GM19467 (cell line): ENCODE data around the gene TM4SF20.
"Not testable (repeated sequence)": the region's sequence is repeated elsewhere in the genome, so short reads cannot be mapped to it uniquely, and the experiment has no call there.

Source experiments
- ATAC-seq: cut with Tn5 transposase; IDR thresholded peaks from one replicate; pipeline ENCODE4 v1.9.1; 2021; ENCODE audit warnings: mild to moderate bottlenecking, moderate library complexity; ENCODE audit not compliant: unreplicated experiment

TM4SF20 gene

GRCh38 chr2:227398684-227399670 lies 19.9 kb upstream of the TM4SF20 start:
- no peak for ATAC-seq

GRCh38 chr2:227397562-227397961 lies 18.5 kb upstream of the TM4SF20 start:
- no peak for ATAC-seq

DNA sequence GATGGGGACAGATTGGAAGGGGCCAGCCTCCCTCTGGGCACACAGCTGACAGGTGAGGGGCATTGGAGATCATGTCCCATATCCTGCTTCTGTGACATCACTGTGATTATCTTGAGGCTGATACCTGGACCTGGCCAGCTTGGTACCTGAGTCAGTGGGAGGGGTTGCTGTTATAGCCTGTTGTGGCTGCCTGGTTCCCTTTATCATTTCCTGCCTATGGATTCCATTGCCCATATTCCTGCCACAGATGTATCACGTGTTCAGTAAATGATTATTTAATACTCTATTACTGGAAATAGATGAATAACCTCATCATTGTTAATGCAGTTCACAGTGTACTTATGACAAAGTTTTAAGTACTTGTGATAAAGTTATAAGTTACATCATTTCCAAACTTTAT lies 16.4 kb upstream of the TM4SF20 start:
- no peak for ATAC-seq

DNA sequence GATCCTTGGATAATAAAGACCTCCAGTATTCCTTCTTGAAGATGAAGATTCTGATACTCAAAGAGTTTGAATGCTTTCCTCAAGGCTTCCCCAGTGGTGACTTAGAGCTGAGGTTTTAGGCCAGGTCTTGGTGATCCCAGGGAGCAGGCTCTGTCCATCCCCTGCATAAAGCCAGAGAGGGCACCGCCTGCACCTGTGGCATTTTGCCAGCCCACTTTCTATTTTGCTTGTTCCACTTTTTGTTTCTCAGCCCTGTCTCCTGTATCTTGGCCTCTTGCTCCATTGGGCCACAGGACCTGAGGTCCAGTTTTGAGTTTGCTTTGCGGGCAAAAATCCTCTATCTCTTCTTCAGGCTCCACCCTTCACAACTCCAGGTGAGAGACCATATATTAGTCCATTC lies 15.3 kb upstream of the TM4SF20 start:
- no peak for ATAC-seq

DNA sequence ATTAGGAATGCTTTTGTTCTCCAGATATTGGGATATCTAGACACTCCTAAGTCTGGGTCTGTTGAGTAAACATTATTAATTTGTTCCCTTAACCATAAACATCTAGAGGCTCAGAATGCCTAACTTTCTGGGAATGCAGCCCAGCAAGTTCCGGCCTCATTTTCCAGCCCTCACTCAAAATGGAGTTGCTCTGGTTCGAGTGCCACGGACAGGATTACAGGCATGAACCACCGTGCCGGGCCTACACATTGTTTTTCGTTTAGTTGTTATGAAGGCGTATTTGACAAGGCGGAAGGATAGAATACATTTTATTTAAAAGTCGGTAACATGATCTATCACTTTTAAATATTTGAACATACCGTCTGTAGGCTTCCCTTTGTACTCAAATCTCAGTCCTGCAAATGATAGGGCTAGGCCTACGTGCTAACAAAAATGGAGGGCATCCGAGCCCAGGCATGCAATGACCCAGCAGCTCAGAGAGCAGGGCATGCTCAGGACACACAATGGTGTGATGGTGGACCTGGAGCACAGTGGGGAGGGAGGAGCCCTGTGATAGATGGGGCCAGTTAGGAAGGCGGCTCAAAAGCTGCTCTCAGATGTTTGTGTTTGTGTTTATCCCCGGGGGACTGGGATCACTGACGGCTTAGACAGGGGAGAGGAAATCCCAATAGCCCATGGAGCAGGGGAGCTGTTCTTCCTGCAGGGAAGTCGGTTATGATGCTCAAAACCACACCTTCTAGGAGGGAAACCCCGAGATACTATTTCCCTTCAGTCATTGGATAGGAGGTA lies 11.6 kb upstream of the TM4SF20 start:
- ATAC-seq: no peak

- ATAC-seq: no peak
Measured at GRCh38 chr2:227389661-227390060, 10.6 kb upstream of the TM4SF20 start.

DNA sequence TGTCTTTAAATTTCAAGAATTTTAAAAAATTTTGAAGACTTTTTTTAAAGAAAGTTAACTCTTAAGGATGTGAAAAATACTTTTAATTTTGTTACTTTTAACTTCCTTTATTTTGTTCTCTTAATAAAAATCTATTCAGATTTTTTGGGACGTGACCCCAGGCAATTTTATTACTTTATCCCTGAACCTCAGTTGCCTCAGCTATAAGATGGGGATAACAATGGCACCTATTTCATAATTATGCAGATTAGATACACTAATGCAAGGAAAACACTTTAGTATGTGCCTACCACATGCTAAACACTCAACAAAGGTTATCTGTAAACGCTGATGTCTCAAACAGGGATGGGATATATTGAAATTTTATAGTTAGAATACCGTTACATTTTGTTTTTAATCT lies 10.1 kb upstream of the TM4SF20 start:
- no peak for ATAC-seq

GRCh38 chr2:227388537-227389011 lies 9.5 kb upstream of the TM4SF20 start:
- ATAC-seq: no peak

DNA sequence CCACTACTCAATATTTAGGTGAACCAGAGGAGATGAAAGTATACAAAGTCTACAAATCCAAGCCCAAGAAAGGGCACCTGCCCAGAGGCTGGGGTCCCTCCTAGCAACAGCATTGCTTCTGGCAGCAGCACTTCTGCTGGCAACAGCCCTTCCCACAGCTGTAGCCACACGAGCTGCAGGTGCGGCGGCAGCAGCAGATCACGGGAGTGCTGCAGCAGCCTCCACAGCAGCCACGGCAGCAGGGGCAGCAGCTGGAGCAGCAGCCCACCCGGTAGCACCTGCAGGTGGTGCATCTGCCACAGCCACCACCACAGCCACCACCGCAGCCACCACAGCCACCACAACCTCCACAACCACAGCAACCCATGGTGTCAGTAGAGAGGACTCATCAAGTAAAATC lies 8.5 kb upstream of the TM4SF20 start, which contains the start of gene SCYGR1:
TSS of gene SCYGR1 (minus strand) at position 367 of the 400 bp plus-strand sequence. CDS start at position 367, 0 bp downstream.
- ATAC-seq: not testable (repeated sequence)

DNA sequence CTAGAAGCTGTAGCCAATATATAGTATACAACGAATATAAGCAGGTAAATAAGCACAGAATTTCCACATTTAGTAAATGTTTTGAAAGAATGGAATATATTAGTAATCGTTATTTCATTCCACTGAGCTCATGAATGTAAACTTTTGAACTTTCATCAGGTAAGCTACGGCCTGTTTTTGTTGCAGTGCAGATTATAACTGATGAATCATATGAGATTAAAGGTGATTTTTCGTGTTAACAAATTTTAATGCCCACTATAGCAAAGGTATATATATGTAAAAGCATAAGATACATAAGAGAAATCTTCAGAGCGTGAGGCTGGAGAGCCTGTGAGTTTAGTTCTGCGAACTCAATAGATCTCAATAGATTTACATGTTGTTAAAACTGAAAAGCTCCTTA lies 7.5 kb upstream of the TM4SF20 start:
- ATAC-seq: no peak

DNA sequence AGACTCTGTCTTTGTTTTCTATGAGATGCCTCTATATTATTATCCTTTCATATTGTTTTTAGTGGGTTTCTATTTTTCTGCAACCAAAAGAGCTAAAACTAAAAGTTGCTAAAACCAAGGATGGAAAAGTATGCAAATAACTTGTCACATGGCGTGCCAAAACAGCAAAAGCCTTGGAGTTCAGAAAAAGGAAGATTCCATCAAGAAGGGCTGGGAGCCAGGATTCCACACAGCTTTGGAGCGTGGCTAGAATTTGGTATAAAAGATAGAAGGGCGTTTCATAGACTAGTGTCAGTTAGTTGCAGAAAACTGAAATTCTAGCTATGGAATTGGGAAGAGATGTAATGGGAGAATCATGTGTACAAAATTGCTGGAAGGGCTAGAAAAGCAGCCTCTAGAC lies 4.6 kb upstream of the TM4SF20 start:
- no peak for ATAC-seq

DNA sequence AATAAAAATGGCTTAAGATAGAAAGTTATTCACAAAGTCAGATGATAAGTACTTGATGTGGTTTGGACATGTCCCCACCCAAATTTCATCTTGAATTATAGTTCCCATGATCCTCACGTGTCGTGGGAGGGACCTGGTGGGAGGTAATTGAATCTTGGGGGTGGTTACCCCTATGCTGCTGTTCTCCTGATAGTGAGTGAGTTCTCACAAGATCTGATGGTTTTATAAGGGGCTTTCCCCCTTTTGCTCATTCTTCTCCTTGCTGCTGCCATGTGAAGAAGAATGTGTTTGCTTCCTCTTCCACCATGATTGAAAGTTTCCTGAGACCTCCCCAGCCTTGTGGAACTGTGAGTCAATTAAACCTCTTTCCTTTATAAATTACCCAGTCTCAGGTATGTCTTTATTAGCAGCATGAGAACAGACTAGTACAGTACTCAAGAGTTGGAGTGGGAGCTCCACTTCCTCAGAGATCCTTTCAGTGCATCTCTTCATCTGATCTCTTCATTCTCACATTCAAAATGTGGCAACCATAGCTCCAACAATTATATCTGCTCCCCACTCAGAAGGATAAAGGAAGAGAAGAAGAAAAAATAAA lies 3.2 kb upstream of the TM4SF20 start:
- not testable (repeated sequence) for ATAC-seq

- no peak for ATAC-seq
Measured at GRCh38 chr2:227378371-227378782, 729 bp downstream of the TM4SF20 start.

GRCh38 chr2:227377467-227378351 lies 1.4 kb downstream of the TM4SF20 start:
- ATAC-seq: no peak

- no peak for ATAC-seq
Measured at GRCh38 chr2:227376656-227377396, 2.3 kb downstream of the TM4SF20 start.

GRCh38 chr2:227374158-227374557 lies 4.9 kb downstream of the TM4SF20 start:
- ATAC-seq: no peak

DNA sequence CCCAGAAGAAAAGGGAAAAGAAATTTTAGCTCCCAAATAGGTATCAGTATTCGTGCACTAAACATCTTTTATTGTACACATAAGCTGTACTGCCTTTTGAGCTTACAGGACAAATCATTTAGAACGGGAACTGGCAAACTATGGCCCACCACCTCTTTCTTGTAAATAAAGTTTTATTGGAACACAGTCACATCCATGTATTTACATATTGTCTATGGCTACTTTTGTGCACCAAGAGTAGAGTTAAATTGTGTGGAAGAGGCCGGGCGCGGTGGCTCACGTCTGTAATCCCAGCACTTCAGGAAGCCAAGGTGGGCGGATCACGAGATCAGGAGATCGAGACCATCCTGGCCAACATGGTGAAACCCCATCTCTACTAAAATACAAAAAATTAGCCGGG lies 5.7 kb downstream of the TM4SF20 start:
- ATAC-seq: no peak

DNA sequence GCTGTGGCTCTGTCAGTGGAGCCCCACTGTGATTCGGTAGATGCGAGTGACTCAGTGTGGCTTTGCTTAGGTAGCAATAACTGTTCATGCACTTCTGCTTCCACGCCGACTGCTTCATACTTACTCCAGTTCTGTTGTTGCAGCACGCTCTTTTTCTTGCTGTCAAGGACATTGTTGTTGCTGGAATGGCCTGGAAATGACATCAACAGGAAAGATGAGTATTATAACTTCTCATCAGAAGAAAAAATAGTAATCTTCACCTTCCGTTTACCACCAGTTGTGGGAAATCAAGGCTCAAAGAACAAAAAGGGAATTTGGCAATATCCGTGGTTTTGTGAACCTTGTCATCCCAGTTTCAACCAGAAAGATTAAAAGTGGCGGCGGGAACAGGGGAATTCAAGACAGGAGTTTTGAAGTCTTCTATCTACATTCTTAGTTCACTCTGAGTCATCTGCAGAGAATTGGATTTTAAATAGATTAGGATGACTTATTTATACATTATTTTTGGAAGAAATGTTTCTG lies 8.3 kb downstream of the TM4SF20 start:
- ATAC-seq: no peak

DNA sequence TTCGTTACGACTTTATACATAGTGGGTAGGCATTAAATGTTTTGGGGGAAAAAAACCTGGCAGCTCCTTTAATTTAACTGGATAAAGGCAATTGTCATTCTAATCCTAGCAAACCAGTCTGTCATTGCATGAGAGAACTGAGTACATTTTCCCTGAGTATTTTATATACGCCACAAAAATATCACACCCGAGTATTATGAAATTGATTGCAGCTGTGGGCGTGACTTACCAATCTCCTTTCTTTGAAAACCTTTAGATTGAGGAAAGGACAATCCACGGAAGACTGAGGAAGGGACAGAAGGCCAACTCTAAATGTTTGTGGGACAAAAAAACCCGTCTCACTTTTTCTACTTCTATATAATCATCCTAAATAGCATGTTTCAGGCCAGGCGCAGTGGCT lies 9.0 kb downstream of the TM4SF20 start:
- ATAC-seq: no peak
